Breast epithelium (tissue), 3 donors: ENCODE results near the gene JSRP1.

Experiments used
- POLR2A ChIP-seq: fragments of 450-650 bp; IDR thresholded peaks from one replicate; pipeline ENCODE4 v1.6.1; 2016; ENCODE audit warnings: antibody characterized with exemption, mild to moderate bottlenecking, moderate library complexity
- POLR2AphosphoS5 ChIP-seq, 3 donors: sonication (generic); formaldehyde crosslinking; IDR thresholded peaks; one replicate each; pipeline ENCODE4 v1.6.1; 2017; ENCODE audit warnings: antibody characterized with exemption in 3 of 3
- TF ChIP-seq, protein P1 (sequence below), 3 donors: fragments of 450-650 bp; IDR thresholded peaks; one replicate each; pipeline ENCODE4 v1.5.1; 2016 to 2017; ENCODE audit warnings: antibody characterized with exemption in 3 of 3, mild to moderate bottlenecking in 3 of 3, moderate library complexity in 3 of 3

DNA sequence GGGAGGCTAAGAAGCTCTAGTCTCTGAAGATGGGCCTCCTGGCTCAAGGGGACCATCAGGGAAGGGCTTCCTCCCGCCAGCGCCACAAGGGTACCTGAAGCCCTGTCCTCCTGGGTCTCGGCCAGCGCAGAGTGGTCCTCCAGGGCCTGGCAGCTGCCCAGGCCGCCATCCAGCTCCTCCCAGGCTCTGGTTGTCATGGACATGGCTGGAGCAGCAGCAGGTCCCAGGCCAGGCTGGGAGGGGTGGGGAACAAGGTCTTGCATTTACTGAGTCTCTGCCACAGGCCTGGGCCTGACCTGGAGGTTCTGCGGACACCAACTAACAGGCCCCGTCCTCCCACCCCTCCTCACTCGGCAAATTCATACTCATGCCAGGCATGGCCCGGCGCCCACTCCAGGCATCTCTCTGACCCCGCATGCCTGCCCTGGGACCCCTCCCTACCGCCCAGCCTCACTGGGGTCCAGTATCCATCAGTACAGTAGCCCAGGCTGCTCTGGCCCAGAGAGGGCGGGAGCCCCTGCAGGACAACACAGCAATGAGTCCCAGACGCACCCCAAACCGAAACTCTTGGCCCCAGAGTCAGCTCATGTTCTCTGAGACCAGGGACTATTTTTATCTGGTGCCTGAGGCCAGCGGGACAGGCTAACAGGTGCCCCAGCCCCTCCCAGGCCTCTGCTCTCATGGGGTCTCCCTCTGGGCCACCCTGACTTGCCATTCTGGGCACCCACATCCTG, 938 bp downstream of the JSRP1 start:
- TF ChIP-seq, protein P1, sequence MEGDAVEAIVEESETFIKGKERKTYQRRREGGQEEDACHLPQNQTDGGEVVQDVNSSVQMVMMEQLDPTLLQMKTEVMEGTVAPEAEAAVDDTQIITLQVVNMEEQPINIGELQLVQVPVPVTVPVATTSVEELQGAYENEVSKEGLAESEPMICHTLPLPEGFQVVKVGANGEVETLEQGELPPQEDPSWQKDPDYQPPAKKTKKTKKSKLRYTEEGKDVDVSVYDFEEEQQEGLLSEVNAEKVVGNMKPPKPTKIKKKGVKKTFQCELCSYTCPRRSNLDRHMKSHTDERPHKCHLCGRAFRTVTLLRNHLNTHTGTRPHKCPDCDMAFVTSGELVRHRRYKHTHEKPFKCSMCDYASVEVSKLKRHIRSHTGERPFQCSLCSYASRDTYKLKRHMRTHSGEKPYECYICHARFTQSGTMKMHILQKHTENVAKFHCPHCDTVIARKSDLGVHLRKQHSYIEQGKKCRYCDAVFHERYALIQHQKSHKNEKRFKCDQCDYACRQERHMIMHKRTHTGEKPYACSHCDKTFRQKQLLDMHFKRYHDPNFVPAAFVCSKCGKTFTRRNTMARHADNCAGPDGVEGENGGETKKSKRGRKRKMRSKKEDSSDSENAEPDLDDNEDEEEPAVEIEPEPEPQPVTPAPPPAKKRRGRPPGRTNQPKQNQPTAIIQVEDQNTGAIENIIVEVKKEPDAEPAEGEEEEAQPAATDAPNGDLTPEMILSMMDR (IDR thresholded peaks at IDR 0.05), result no peak
- no peak for TF ChIP-seq POLR2A
- no peak for TF ChIP-seq POLR2AphosphoS5 (IDR thresholded peaks at IDR 0.05)
